NCI-H1092 treated with DMSO at 0.1 percent for 48 hours (cell line): ENCODE data around the gene CCDC57.
A peak's percentile ranks its signal among the peaks of the same experiment; 100 is the strongest.
"Not testable (repeated sequence)": the region's sequence is repeated elsewhere in the genome, so short reads cannot be mapped to it uniquely, and the experiment has no call there.

ENCODE experiments used
- DNase-seq: peaks from one replicate; lab custom pipeline; 2025; lab: John Stamatoyannopoulos, UW

CCDC57 gene

GRCh38 chr17:82212331-82213250 is at the start of gene CCDC57:
TSS of gene CCDC57 (minus strand) at chr17:82212842. CDS start at chr17:82201944, 10,898 bp downstream.
- DNase-seq: peak; percentile 46

GRCh38 chr17:82262344-82262743 is 49.7 kb upstream of the CCDC57 start:
- DNase-seq: no peak

- not testable (repeated sequence) for DNase-seq
Observed at GRCh38 chr17:82259972-82260961, 47.6 kb upstream of the CCDC57 start.

- DNase-seq: no peak
Observed at GRCh38 chr17:82258555-82258954, 45.9 kb upstream of the CCDC57 start.

GRCh38 chr17:82257473-82257872 is 44.8 kb upstream of the CCDC57 start:
- DNase-seq: no peak

- DNase-seq: no peak
Observed at GRCh38 chr17:82256242-82256885, 43.7 kb upstream of the CCDC57 start.

- DNase-seq: no peak
Observed at GRCh38 chr17:82255402-82255972, 42.8 kb upstream of the CCDC57 start.

GRCh38 chr17:82254746-82255145 is 42.1 kb upstream of the CCDC57 start:
- DNase-seq: not testable (repeated sequence)

GRCh38 chr17:82254096-82254495 is 41.5 kb upstream of the CCDC57 start:
- DNase-seq: not testable (repeated sequence)

GRCh38 chr17:82253179-82253544 is 40.5 kb upstream of the CCDC57 start:
- DNase-seq: no peak

GRCh38 chr17:82252511-82253178 is 40.0 kb upstream of the CCDC57 start:
- no peak for DNase-seq

GRCh38 chr17:82250868-82251500 is 38.3 kb upstream of the CCDC57 start:
- no peak for DNase-seq

- DNase-seq: no peak
Observed at GRCh38 chr17:82249896-82250581, 37.4 kb upstream of the CCDC57 start.

GRCh38 chr17:82248815-82249674 is 36.4 kb upstream of the CCDC57 start:
- no peak for DNase-seq

GRCh38 chr17:82247856-82248671 is 35.4 kb upstream of the CCDC57 start:
- DNase-seq: no peak

- no peak for DNase-seq
Observed at GRCh38 chr17:82247182-82247823, 34.7 kb upstream of the CCDC57 start.

GRCh38 chr17:82246365-82247181 is 33.9 kb upstream of the CCDC57 start:
- no peak for DNase-seq
